Astrocyte of the spinal cord (primary cell): ENCODE results near the gene IL24.

Source experiments
- DNase-seq: peaks from one replicate; pipeline ENCODE4 v3.0.0; 2011; ENCODE audit warnings: low read depth, low spot score
- H3K4me3 ChIP-seq: 2 replicates; pipeline ENCODE4 v1.5.1; 2011; ENCODE audit warnings: low read depth, mild to moderate bottlenecking, low read length, moderate library complexity
- CTCF ChIP-seq: IDR thresholded peaks from 2 replicates; pipeline ENCODE4 v1.5.1; 2012; ENCODE audit warnings: low read depth, mild to moderate bottlenecking, low read length, inconsistent platforms
- in situ Hi-C: cut with HindIII; loops from 2 replicates; pipeline ENCODE4 v1.10.0; 2017; ENCODE audit warnings: low sequenced_read_pairs

IL24 gene

DNA sequence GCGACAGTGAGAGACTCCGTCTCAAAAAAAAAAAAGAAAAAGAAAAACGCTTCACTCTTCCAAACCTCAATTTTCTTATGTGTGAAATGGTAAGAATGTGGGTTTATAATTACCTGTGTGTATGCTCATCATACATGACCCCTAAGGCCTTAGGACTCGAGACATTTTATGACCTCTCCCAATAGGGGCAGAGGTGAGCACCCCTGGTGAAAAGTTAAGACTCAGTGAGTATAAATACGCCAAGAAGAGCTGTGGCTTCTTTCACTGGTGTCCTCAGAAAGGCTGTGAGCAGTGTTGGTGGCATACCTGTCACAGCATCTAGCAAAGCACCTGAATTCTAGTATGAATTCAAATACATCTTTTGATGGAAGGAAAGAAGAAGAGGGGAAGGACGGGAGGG is 32.3 kb downstream of the IL24 start:
- TF ChIP-seq CTCF: no peak
- in situ Hi-C loops: no loop called here
- H3K4me3 ChIP-seq: no peak overlapping the region
- no peak for DNase-seq

DNA sequence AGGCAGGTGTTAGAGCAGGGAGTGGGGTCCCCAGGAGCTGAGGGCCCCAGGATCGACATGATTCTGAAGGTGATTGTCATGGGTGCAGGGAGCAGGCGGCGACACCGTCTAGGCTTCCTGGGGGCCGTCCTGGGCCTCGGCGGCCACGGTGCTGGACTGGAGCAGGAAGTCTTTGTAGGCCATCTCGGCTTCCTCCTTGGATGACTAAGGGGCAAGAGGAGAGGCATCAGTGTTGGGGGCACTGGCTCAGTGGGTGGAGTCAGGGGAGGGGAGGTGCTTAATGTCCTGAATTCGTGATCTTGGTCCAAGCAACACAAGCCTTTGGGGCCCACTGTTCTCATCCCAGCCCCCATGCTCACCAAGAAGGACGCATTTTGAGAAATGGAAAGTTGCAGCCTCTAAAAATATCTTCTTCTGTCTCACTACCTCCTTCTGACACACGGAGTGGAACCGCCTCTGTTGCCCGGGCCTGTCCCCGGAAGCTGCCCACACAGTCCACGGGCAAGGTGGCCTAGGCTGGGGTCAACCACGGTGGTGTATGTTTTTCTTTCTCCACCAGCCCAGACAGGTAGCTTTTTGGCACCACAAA is 33.1 kb downstream of the IL24 start:
- in situ Hi-C loops: no loop called here
- H3K4me3 ChIP-seq: no peak overlapping the region
- DNase-seq: no peak
- no peak for TF ChIP-seq CTCF

DNA sequence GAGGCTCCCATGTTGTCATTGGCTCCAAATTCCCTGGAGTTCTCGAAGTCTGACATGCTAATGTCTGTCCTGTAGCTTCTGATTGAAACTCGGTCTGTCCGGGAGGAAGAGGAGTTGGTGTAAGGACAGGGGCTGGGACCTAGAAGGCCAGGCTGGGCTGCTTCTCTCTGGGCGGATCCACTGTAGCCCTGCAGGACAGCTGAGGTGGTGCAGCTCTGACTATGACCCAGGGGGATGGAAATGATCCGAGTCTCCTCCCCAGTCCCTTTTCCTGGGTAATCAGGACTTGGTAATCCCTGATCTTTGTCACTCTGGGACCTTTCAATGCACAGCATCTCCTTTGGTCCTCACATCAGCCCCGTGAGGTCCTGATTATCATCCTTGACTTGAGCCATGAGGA is 34.5 kb downstream of the IL24 start:
- H3K4me3 ChIP-seq: no peak overlapping the region
- in situ Hi-C loops: no loop called here
- TF ChIP-seq CTCF: peak; percentile 17
- DNase-seq: no peak

DNA sequence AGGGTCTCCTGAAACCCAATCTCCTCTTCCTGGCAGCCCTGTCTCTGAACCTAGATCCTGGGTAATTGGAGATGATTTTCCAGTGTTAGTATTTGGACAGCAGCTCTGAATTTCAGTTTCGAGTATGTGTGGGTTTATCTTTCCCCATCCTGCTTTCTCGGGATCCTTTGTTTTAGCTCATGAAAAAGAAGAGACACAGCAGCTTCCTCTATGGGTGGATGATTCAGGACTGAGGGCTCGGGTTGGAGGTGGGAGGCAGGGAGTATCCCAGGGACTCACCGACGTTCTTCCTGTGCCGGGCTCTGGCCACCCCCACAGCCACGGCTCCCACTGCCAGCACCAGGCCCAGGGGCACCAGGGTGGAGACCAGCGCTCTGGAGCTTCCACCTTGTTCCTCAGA is 34.9 kb downstream of the IL24 start:
- H3K4me3 ChIP-seq: no peak overlapping the region
- no peak for DNase-seq
- in situ Hi-C loops: no loop called here
- no peak for TF ChIP-seq CTCF

DNA sequence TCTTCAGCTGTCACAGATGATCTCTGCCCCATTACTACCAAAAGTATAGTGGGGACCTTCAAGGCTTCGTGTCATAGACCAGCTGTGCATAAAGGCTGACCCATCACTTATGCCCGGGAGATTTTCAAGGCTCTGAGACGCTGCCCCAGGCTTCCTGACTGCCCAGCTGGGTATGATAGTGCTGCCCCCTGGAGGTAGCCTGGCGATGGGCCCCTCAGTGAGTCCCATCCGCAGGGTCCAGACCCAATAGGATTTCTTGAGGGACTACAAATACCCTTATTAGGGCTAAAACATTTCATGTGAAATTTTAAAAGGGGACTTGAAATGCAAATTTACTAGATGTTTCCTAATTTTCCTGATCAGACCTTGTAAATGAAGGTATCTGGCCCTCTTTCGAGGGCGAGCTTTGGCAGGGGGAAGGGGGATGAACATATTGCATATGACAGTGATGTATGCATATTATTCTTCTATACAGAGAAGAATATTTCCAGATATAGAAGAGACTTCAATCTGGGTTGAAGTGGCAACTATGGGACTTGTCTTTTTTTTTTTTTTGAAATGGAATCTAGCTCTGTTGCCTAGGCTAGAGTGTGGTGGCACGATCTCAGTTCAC is 36.2 kb downstream of the IL24 start:
- DNase-seq: no peak
- TF ChIP-seq CTCF: peak; percentile 50
- in situ Hi-C loops: no loop called here
- no peak overlapping the region for H3K4me3 ChIP-seq

GRCh38 chr1:206935491-206936067 is 38.3 kb downstream of the IL24 start:
- no peak for DNase-seq
- in situ Hi-C loops: no loop called here

More at GRCh38 chr1:206935491-206936067, 38.3 kb downstream of the IL24 start:
- TF ChIP-seq CTCF: peak; percentile 48
- no peak overlapping the region for H3K4me3 ChIP-seq
